WTC11 (cell line): Measurements from ENCODE around the gene CNTRL. TPM values are rescaled to one million over a fixed set of nuclear protein-coding genes. Genes with fewer than 3 reads are reported as not detected.

Experiments used
- ATAC-seq: fragments of 200-7000 bp; cut with Tn5 transposase; 2 replicates; pipeline ENCODE4 v1.10.0; 2021; ENCODE audit warnings: mild to moderate bottlenecking, moderate library complexity
- CTCF ChIA-PET: fragments of 300-600 bp; sonication (Branson Sonifier 250); formaldehyde crosslinking; loops from one replicate; lab custom pipeline; 2021; ENCODE audit warnings: antibody characterized with exemption; lab: Charles Lee
- POLR2A ChIA-PET: fragments of 350-600 bp; sonication (Branson Sonifier 250); formaldehyde crosslinking; loops from one replicate; lab custom pipeline; 2021; ENCODE audit warnings: antibody characterized with exemption; lab: Charles Lee
- DNase-seq: peaks from one replicate; pipeline ENCODE4 v3.0.0; 2021; ENCODE audit warnings: low spot score
- H3K27ac Mint-ChIP-seq: 2 replicates; pipeline ENCODE4 v1.8.0; 2021; ENCODE audit warnings: mixed read lengths
- H3K27me3 Mint-ChIP-seq: 2 replicates; pipeline ENCODE4 v1.8.0; 2021; ENCODE audit warnings: low read depth, mild to moderate bottlenecking, moderate library complexity, mixed read lengths
- H3K36me3 Mint-ChIP-seq: 2 replicates; pipeline ENCODE4 v1.8.0; 2021; ENCODE audit warnings: mixed read lengths
- H3K4me1 Mint-ChIP-seq: 2 replicates; pipeline ENCODE4 v1.8.0; 2022; ENCODE audit warnings: mixed read lengths
- H3K4me3 Mint-ChIP-seq: 2 replicates; pipeline ENCODE4 v1.8.0; 2021; ENCODE audit warnings: mild to moderate bottlenecking, moderate library complexity, mixed read lengths
- H3K9me3 Mint-ChIP-seq: 2 replicates; pipeline ENCODE4 v1.8.0; 2021; ENCODE audit warnings: mixed read lengths
- MYBL2 ChIP-seq: sonication (generic); formaldehyde crosslinking; IDR thresholded peaks from 2 replicates; pipeline ENCODE4 v1.8.1; 2023; ENCODE audit warnings: mild to moderate bottlenecking, moderate library complexity, missing genetic modification reagents
- ZNF138 ChIP-seq: sonication (generic); formaldehyde crosslinking; conservative IDR thresholded peaks from 2 replicates; pipeline ENCODE4 v1.8.1; 2022; ENCODE audit warnings: mild to moderate bottlenecking, moderate library complexity, missing genetic modification reagents
- total RNA-seq: library from RNA; stranded (reverse); gene quantifications from 3 replicates; pipeline ENCODE4 v1.2.3, GENCODE V29; 2021
- TF ChIP-seq, protein P1 (sequence below): sonication (generic); formaldehyde crosslinking; IDR thresholded peaks from 2 replicates; pipeline ENCODE4 v1.8.1; 2023; ENCODE audit warnings: mild to moderate bottlenecking, moderate library complexity, missing genetic modification reagents
- TF ChIP-seq, protein P2 (sequence below): sonication (generic); formaldehyde crosslinking; IDR thresholded peaks from 2 replicates; pipeline ENCODE4 v1.8.1; 2023; ENCODE audit warnings: mild to moderate bottlenecking, missing genetic modification reagents

Gene CNTRL
- total RNA-seq, 1 experiment from 2014 or later = 13.3 TPM

DNA sequence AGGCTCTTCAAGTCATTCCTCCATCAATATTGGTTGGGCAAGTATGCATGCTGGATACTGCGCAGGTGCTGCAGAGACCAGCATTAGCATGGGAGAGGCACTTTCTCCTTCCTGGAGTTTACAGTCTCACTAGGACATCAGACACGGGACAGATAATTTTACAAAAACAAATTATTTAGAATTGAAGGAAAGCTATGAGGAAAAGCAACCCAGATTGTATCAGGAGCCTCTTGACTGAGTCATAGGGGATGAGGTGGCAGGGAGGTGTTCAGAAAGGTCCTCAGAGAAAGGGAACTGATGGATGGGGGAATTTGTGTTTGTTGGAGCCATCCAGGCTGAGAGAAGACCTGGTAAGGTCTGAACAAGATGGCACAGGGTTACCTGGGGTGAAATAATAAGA lies 151.4 kb downstream of the CNTRL start:
- no peaks in the 10 kb centered on the region for H3K36me3 Mint-ChIP-seq
- H3K4me1 Mint-ChIP-seq = peaks cover 19% of the 10 kb centered on the region
- no peak overlapping the region for H3K27ac Mint-ChIP-seq
- DNase-seq = no peak
- ATAC-seq = no peak
- no peaks in the 10 kb centered on the region for H3K9me3 Mint-ChIP-seq
- CTCF ChIA-PET = interaction anchor here (4.4 kb wide), 1 partner anchor 52 kb away, joined by 20 read pairs; no protein-coding TSS in a partner anchor
- H3K27me3 Mint-ChIP-seq = peaks cover 4% of the 10 kb centered on the region; the same call in 1 of the 2 replicates
- no peak overlapping the region for H3K4me3 Mint-ChIP-seq
- POLR2A ChIA-PET = no interaction called here
- TF ChIP-seq, protein P1, sequence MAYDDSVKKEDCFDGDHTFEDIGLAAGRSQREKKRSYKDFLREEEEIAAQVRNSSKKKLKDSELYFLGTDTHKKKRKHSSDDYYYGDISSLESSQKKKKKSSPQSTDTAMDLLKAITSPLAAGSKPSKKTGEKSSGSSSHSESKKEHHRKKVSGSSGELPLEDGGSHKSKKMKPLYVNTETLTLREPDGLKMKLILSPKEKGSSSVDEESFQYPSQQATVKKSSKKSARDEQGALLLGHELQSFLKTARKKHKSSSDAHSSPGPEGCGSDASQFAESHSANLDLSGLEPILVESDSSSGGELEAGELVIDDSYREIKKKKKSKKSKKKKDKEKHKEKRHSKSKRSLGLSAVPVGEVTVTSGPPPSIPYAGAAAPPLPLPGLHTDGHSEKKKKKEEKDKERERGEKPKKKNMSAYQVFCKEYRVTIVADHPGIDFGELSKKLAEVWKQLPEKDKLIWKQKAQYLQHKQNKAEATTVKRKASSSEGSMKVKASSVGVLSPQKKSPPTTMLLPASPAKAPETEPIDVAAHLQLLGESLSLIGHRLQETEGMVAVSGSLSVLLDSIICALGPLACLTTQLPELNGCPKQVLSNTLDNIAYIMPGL (CRISPR knock-in tag) = no peak
- TF ChIP-seq MYBL2 (CRISPR knock-in tag) = no peak
- TF ChIP-seq ZNF138 = no peak
- TF ChIP-seq, protein P2, sequence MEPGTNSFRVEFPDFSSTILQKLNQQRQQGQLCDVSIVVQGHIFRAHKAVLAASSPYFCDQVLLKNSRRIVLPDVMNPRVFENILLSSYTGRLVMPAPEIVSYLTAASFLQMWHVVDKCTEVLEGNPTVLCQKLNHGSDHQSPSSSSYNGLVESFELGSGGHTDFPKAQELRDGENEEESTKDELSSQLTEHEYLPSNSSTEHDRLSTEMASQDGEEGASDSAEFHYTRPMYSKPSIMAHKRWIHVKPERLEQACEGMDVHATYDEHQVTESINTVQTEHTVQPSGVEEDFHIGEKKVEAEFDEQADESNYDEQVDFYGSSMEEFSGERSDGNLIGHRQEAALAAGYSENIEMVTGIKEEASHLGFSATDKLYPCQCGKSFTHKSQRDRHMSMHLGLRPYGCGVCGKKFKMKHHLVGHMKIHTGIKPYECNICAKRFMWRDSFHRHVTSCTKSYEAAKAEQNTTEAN (CRISPR knock-in tag) = no peak
- TF ChIP-seq, all 79 proteins: peak for 0

Other genes with a start within 250 kb of the CNTRL start
- 61.1 to 65.9 TPM (median 65.8 TPM) in 3 replicates for gene PSMD5, start 232.0 kb upstream of the CNTRL start, total RNA-seq
- 29.3 to 39.0 TPM (median 35.4 TPM) in 3 replicates for gene PHF19, start 197.8 kb upstream of the CNTRL start, total RNA-seq
- 1.8 to 3.1 TPM (median 2.9 TPM) in 3 replicates for gene TRAF1, start 148.2 kb upstream of the CNTRL start, total RNA-seq
- 0.57 to 0.71 TPM (median 0.62 TPM) in 3 replicates for gene C5, start 24.7 kb upstream of the CNTRL start, total RNA-seq
- gene RAB14, start 126.9 kb downstream of the CNTRL start, total RNA-seq = 32.3 to 36.0 TPM (median 34.0 TPM) in 3 replicates
- gene GSN, start 193.2 kb downstream of the CNTRL start, total RNA-seq = 47.0 to 57.3 TPM (median 54.9 TPM) in 3 replicates